Aorta (tissue), 5 donors: ENCODE data around the gene PRKCA. TPM values are rescaled to one million over a fixed set of nuclear protein-coding genes. Genes with fewer than 3 reads are reported as not detected.

Experiments used
- ATAC-seq: fragments of 200-7000 bp; cut with Tn5 transposase; one replicate; pipeline ENCODE4 v1.9.1; 2022; ENCODE audit warnings: moderate library complexity; ENCODE audit not compliant: low FRiP score
- DNase-seq, 2 donors: peaks; one replicate each; pipeline ENCODE4 v3.0.0-alpha.2; 2020
- H3K27ac ChIP-seq, 2 donors: one replicate each; pipeline ENCODE4 v1.5.1; 2013; ENCODE audit warnings: low read length in 2 of 2, mild to moderate bottlenecking in 2 of 2, moderate library complexity in 2 of 2, control low read depth in 1 of 2, inconsistent platforms in 1 of 2, low read depth in 1 of 2
- H3K27me3 ChIP-seq, 2 donors: one replicate each; pipeline ENCODE4 v1.6.1; 2013; ENCODE audit warnings: control low read depth in 1 of 2, low read length in 1 of 2, mild to moderate bottlenecking in 1 of 2, moderate library complexity in 1 of 2; ENCODE audit not compliant: insufficient read depth in 2 of 2, control insufficient read depth in 1 of 2
- H3K36me3 ChIP-seq, 2 donors: one replicate each; pipeline ENCODE4 v1.6.1; 2013; ENCODE audit warnings: control low read depth in 1 of 2, low read length in 1 of 2, mild to moderate bottlenecking in 1 of 2; ENCODE audit not compliant: insufficient read depth in 2 of 2, control insufficient read depth in 1 of 2
- H3K4me1 ChIP-seq, 2 donors: one replicate each; pipeline ENCODE4 v1.6.1; 2013; ENCODE audit warnings: low read length in 2 of 2, control low read depth in 1 of 2, mild to moderate bottlenecking in 1 of 2, moderate library complexity in 1 of 2; ENCODE audit not compliant: insufficient read depth in 2 of 2, control insufficient read depth in 1 of 2
- H3K4me3 ChIP-seq, 2 donors: one replicate each; pipeline ENCODE4 v1.5.1; 2013; ENCODE audit warnings: low read length in 2 of 2, control low read depth in 1 of 2, mild to moderate bottlenecking in 1 of 2
- H3K9me3 ChIP-seq: one replicate; pipeline ENCODE4 v1.6.1; 2013; ENCODE audit warnings: mild to moderate bottlenecking, low read length; ENCODE audit not compliant: control insufficient read depth
- WGBS, 2 donors: extraction: QIAGEN DNeasy Blood & Tissue Kit; methylation state at CpG; one replicate each; pipeline ENCODE4 v1.1.7; 2013; 5-methylcytosine and 5-hydroxymethylcytosine counted together
- intact Hi-C, 2 donors: fragments of 100-400 bp; cut with DNase I; formaldehyde crosslinking; loops; one replicate each; pipeline versions ENCODE4 v1.14.2 to v1.15.0; 2022
- polyA plus RNA-seq, 2 donors: library from polyadenylated mRNA; stranded (reverse); fragments of 200-250 nt; gene quantifications; one replicate each; pipeline ENCODE4 v1.2.3, GENCODE V29; 2013
- total RNA-seq, 2 donors: library from RNA; stranded (reverse); fragmentation: NEBNext Ultra II Directional; extraction: Animal tissue kit (Norgen Biotek cat#: 25700); gene quantifications; one replicate each; pipeline ENCODE4 v1.2.1, GENCODE V29; 2021
- donor health status: healthy with polysubstance abuse.
- donor health status: Bipolar disorder and iron deficiency.
- donor health status: DM: no; HTN: no; CAD: no.
- donor health status: DM: no; HTN: no; CAD: no.
- donor health status: DM: yes; HTN: yes; CAD: no.

PRKCA gene
- total and polyA plus RNA-seq, 4 donors: 2.7 to 15.4 (median 9.1) TPM

GRCh38 chr17:66782851-66783250 is 480.4 kb downstream of the PRKCA start:
- Histone ChIP-seq H3K9me3 (no peaks in the 10 kb centered on the region), H3K4me3 (no peak overlapping the region), H3K36me3 (no peaks in the 10 kb centered on the region), H3K27me3 (no peaks in the 10 kb centered on the region), H3K27ac (no peak overlapping the region), H3K4me1 (no peaks in the 10 kb centered on the region)
- no peak for DNase-seq
- 85 to 88% methylated on average over 9 of the region's 9 CpGs for WGBS, 2 donors
- no peak for ATAC-seq
- intact Hi-C loops: no loop called here

GRCh38 chr17:66783656-66784381 is 481.4 kb downstream of the PRKCA start:
- H3K4me1 ChIP-seq: no peaks in the 10 kb centered on the region
- H3K9me3 ChIP-seq: no peaks in the 10 kb centered on the region
- intact Hi-C loops: no loop called here
- no peak for DNase-seq
- H3K27me3 ChIP-seq: no peaks in the 10 kb centered on the region
- no peak overlapping the region for H3K27ac ChIP-seq
- no peak for ATAC-seq
- 93 to 94% methylated on average over 17 of the region's 17 CpGs for WGBS, 2 donors
- no peak overlapping the region for H3K4me3 ChIP-seq
- H3K36me3 ChIP-seq: no peaks in the 10 kb centered on the region

DNA sequence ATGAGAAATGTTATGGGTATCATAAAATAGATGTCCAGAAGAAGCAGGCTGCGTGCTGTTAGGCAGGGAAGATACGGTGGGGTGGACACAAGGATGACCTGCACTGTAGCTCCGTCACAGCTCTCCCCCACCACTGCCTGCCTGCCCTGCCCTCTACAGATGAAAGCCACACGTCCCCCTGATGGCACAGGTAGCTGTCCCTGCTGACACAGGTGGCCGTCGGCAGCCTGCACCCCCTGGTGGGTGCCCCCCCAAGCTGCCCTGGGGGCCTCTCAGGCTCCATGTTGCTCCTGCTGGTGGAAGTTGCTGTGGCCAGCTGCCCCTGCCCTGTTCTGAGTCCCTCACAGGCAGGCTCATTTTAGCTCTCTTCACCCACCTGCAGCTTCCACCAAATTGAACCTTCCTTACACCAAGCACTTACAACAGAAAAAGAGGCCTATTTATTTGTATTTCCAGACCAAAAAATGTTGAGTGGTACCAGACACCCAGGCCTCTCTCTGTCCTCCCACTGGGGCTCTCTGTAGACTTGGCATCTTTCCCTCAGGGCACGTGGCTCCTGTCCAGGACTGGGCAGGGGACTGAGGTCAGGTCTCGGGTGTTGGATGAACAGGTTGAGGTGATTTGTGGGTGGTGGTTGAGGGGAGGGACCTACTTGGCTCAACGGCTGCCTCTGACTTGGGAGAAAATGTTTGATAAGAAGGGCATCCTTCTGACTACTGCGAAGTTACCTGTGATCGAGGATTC is 482.4 kb downstream of the PRKCA start:
- intact Hi-C loops: no loop called here
- H3K4me1 ChIP-seq: no peaks in the 10 kb centered on the region
- ATAC-seq: no peak
- DNase-seq: no peak
- H3K36me3 ChIP-seq: no peaks in the 10 kb centered on the region
- H3K9me3 ChIP-seq: no peaks in the 10 kb centered on the region
- 83 to 84% methylated on average over 11 of the region's 11 CpGs for WGBS, 2 donors
- H3K27me3 ChIP-seq: no peaks in the 10 kb centered on the region
- no peak overlapping the region for H3K4me3 ChIP-seq
- no peak overlapping the region for H3K27ac ChIP-seq

GRCh38 chr17:66786107-66786506 is 483.7 kb downstream of the PRKCA start:
- intact Hi-C loops: no loop called here
- WGBS, 2 donors: 94 to 95% methylated on average over 10 of the region's 10 CpGs
- DNase-seq (no peak), ATAC-seq (no peak)
- Histone ChIP-seq H3K27ac (no peak overlapping the region), H3K9me3 (no peaks in the 10 kb centered on the region), H3K4me3 (no peak overlapping the region), H3K27me3 (no peaks in the 10 kb centered on the region), H3K4me1 (no peaks in the 10 kb centered on the region), H3K36me3 (no peaks in the 10 kb centered on the region)

DNA sequence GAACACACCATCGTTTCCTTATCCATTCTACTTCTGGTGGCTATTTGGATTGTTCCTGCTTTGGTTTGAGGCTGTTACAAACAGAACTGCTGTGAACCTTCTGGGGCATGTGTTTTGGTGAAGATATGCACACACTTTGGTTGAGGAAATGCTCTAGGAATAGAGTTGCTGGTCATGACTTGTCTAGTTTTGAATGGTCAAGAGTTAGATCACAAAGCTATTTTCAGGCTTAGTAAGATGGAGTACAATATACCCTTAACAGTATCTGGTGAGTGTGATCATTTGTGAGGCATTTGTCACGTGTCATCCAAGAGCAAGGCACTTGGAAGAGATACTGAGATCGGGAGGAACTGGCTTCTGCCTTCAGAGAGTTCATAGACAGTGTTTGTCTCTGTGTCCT is 485.5 kb downstream of the PRKCA start:
- no peak for ATAC-seq
- H3K9me3 ChIP-seq: no peaks in the 10 kb centered on the region
- H3K36me3 ChIP-seq: no peaks in the 10 kb centered on the region
- H3K4me1 ChIP-seq: no peaks in the 10 kb centered on the region
- WGBS, 2 donors: 77 to 80% methylated on average over 3 of the region's 3 CpGs
- intact Hi-C loops: no loop called here
- DNase-seq: no peak
- H3K27ac ChIP-seq: no peak overlapping the region
- H3K27me3 ChIP-seq: no peaks in the 10 kb centered on the region
- H3K4me3 ChIP-seq: no peak overlapping the region

DNA sequence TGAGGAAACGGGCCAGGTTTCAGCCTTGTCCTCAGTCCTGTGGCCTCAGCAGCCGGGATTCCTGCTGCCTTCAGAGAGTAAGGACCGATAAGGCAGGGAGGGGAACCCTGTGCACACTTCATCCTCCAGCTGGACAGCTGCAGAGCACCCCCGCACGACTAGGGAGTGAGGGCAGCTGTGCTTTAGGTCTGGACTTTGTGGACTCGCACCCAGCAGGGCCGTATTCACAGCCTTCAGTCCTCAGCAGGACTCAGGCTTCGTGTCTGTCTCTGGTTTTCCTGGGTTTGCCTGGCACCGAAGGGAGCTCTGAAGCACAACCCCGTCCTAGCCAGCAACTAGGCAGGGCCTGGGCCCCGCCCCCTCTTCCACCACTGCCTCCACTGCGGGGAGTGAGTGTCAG is 486.7 kb downstream of the PRKCA start:
- H3K9me3 ChIP-seq: no peaks in the 10 kb centered on the region
- no peak overlapping the region for H3K4me3 ChIP-seq
- H3K36me3 ChIP-seq: no peaks in the 10 kb centered on the region
- H3K27me3 ChIP-seq: no peaks in the 10 kb centered on the region
- H3K4me1 ChIP-seq: no peaks in the 10 kb centered on the region
- intact Hi-C loops: no loop called here
- DNase-seq (no peak), ATAC-seq (no peak)
- H3K27ac ChIP-seq: no peak overlapping the region
- 76 to 85% methylated on average over 12 of the region's 12 CpGs for WGBS, 2 donors

DNA sequence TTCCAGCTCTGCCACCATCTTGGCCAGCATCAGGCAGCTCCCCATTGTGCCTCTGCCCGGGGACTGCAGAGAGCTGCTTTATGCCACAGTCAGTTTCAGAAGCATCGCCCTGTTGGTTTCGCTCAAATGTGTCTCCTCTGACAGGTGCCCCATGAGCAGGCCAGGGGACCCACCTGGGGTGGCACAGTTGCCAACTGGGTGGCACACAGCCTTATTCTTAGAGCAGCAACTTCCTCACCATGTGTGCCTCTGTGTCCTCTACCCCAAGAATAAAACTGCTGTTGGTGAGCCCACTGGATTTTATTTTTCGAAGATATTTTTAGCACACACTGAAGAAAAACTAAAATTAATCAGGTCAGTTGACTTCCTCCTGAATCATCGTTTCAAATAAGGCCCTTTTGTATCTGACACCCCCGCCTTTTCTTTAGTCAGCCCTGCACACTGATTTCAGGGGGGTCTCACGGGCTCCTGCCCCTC is 487.6 kb downstream of the PRKCA start:
- ATAC-seq: no peak
- Histone ChIP-seq H3K27me3 (no peaks in the 10 kb centered on the region), H3K4me3 (no peak overlapping the region), H3K9me3 (no peaks in the 10 kb centered on the region), H3K27ac (no peak overlapping the region), H3K4me1 (no peaks in the 10 kb centered on the region), H3K36me3 (no peaks in the 10 kb centered on the region)
- DNase-seq: no peak
- WGBS, 2 donors: 58 to 61% methylated on average over 7 of the region's 7 CpGs
- intact Hi-C loops: no loop called here

- H3K4me3 ChIP-seq: no peak overlapping the region
- no peak for DNase-seq
- H3K4me1 ChIP-seq: no peaks in the 10 kb centered on the region
- intact Hi-C loops: no loop called here
- no peaks in the 10 kb centered on the region for H3K27me3 ChIP-seq
- no peak for ATAC-seq
- no peak overlapping the region for H3K27ac ChIP-seq
- WGBS, 2 donors: 86 to 92% methylated on average over 11 of the region's 11 CpGs
- no peaks in the 10 kb centered on the region for H3K36me3 ChIP-seq
- H3K9me3 ChIP-seq: no peaks in the 10 kb centered on the region
Observed at GRCh38 chr17:66790501-66791061, 488.2 kb downstream of the PRKCA start.
